ENCODE results near the gene RAB25.
A peak's percentile ranks its signal among the peaks of the same experiment; 100 is the strongest.

GRCh38 chr1:156081180-156081916 is 20.4 kb downstream of the RAB25 start:
- TF ChIP-seq ZNF24 (IDR thresholded peaks at IDR 0.05), result no peak
- TF ChIP-seq TARDBP (CRISPR knock-in tag; IDR thresholded peaks at IDR 0.05), result no peak
- no peak for TF ChIP-seq POLR2A (IDR thresholded peaks at IDR 0.05; ENCODE audit: insufficient read depth in 1 of 2, low read depth in 2 of 2, low read length in 2 of 2)
- no peak for TF ChIP-seq CHD2 (IDR thresholded peaks at IDR 0.05; ENCODE audit: low read depth, low read length)
- TF ChIP-seq DPF2 (CRISPR knock-in tag; IDR thresholded peaks at IDR 0.05; ENCODE audit: borderline replicate concordance, low read depth), result no peak
- no peak for TF ChIP-seq GLI4 (CRISPR knock-in tag; IDR thresholded peaks at IDR 0.05; ENCODE audit: borderline replicate concordance)
- TF ChIP-seq GMEB1 (CRISPR knock-in tag; IDR thresholded peaks at IDR 0.05; ENCODE audit: borderline replicate concordance), result no peak
- TF ChIP-seq RXRA (CRISPR knock-in tag; IDR thresholded peaks at IDR 0.05), result no peak
- no peak for TF ChIP-seq ARNT (IDR thresholded peaks at IDR 0.05)
- no peak for TF ChIP-seq CSRNP1 (CRISPR knock-in tag; IDR thresholded peaks at IDR 0.05)
- TF ChIP-seq MAX (IDR thresholded peaks at IDR 0.05), result peak; percentile 86
